Medulla oblongata (tissue), 1 donor: Measurements from ENCODE around the gene CDHR4.
A peak's percentile ranks its signal among the peaks of the same experiment; 100 is the strongest.
"Not testable (repeated sequence)": the region's sequence is repeated elsewhere in the genome, so short reads cannot be mapped to it uniquely, and the experiment has no call there.

Source experiments
- DNase-seq: peaks from one replicate; pipeline ENCODE4 v3.0.0-alpha.2; 2015; ENCODE audit errors: extremely low spot score

CDHR4 gene

GRCh38 chr3:49780080-49780974, 19.3 kb downstream of the CDHR4 start:
- DNase-seq, result peak; percentile 42

- no peak for DNase-seq
These were observed 20.2 kb downstream of the CDHR4 start for GRCh38 chr3:49779358-49780079.

GRCh38 chr3:49776101-49776500, 23.6 kb downstream of the CDHR4 start:
- not testable (repeated sequence) for DNase-seq

- DNase-seq, result peak; percentile 86
These were observed 24.1 kb downstream of the CDHR4 start for GRCh38 chr3:49775538-49775937.

GRCh38 chr3:49772703-49773102, 27.0 kb downstream of the CDHR4 start:
- no peak for DNase-seq

GRCh38 chr3:49771340-49771938, 28.2 kb downstream of the CDHR4 start:
- no peak for DNase-seq

- no peak for DNase-seq
These were observed 29.7 kb downstream of the CDHR4 start for GRCh38 chr3:49769926-49770325.

- DNase-seq, result no peak
These were observed 30.3 kb downstream of the CDHR4 start for GRCh38 chr3:49769286-49769915.

- DNase-seq, result no peak
These were observed 35.7 kb downstream of the CDHR4 start for GRCh38 chr3:49763981-49764380.

GRCh38 chr3:49761661-49762060, 38.0 kb downstream of the CDHR4 start:
- no peak for DNase-seq

GRCh38 chr3:49759226-49759625, 40.4 kb downstream of the CDHR4 start:
- no peak for DNase-seq

GRCh38 chr3:49757197-49757596, 42.5 kb downstream of the CDHR4 start:
- DNase-seq, result no peak

GRCh38 chr3:49756036-49756435, 43.6 kb downstream of the CDHR4 start:
- no peak for DNase-seq

GRCh38 chr3:49754536-49754935, 45.1 kb downstream of the CDHR4 start:
- DNase-seq, result no peak

GRCh38 chr3:49751501-49751900, 48.2 kb downstream of the CDHR4 start:
- DNase-seq, result no peak

- no peak for DNase-seq
These were observed 49.6 kb downstream of the CDHR4 start for GRCh38 chr3:49750056-49750455.

- not testable (repeated sequence) for DNase-seq
These were observed 50.8 kb downstream of the CDHR4 start for GRCh38 chr3:49748874-49749273.

- no peak for DNase-seq
These were observed 51.7 kb downstream of the CDHR4 start for GRCh38 chr3:49747792-49748480.

- no peak for DNase-seq
These were observed 53.7 kb downstream of the CDHR4 start for GRCh38 chr3:49745986-49746385.
